Transverse colon (tissue), 4 donors: ENCODE data around the gene C20orf202.

Source experiments
- EP300 ChIP-seq: sonication (generic); formaldehyde crosslinking; IDR thresholded peaks from one replicate; pipeline ENCODE4 v1.6.1; 2017; ENCODE audit warnings: antibody characterized with exemption, low read depth
- POLR2AphosphoS5 ChIP-seq, 3 donors: sonication (generic); formaldehyde crosslinking; IDR thresholded peaks; one replicate each; pipeline ENCODE4 v1.6.1; 2016; ENCODE audit warnings: antibody characterized with exemption in 3 of 3
- TF ChIP-seq, protein P1 (sequence below), 5 experiments: fragments of 200-600 bp in 3 of 5; fragments of 450-650 bp in 2 of 5; sonication (generic) in 3 of 5; IDR thresholded peaks; 1 replicate in 2 of 5; 2 replicates in 3 of 5; pipeline ENCODE4 v1.5.1; 2016 to 2017; ENCODE audit warnings: antibody characterized with exemption in 5 of 5, inconsistent platforms in 3 of 5, mild to moderate bottlenecking in 2 of 5, moderate library complexity in 1 of 5

DNA sequence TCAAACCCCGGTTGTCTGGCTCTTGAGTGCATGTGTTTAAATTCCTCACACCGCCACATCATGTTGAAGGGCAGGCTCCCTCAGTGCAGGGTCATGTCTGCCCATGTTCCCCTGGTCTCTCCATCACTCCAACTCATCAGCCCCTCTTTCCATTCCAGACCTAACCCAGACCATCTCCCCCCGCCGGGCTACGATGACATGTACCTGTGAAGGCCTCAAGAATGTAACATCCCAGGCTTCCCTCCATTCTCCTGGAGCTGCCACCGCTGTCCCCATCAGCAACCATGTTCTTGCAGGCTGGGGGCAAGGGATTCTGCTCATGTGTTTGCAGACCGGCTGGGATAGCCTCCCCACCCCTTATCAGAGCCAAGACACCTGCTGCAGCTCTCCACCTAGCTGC is 38.4 kb upstream of the C20orf202 start:
- TF ChIP-seq, protein P1, sequence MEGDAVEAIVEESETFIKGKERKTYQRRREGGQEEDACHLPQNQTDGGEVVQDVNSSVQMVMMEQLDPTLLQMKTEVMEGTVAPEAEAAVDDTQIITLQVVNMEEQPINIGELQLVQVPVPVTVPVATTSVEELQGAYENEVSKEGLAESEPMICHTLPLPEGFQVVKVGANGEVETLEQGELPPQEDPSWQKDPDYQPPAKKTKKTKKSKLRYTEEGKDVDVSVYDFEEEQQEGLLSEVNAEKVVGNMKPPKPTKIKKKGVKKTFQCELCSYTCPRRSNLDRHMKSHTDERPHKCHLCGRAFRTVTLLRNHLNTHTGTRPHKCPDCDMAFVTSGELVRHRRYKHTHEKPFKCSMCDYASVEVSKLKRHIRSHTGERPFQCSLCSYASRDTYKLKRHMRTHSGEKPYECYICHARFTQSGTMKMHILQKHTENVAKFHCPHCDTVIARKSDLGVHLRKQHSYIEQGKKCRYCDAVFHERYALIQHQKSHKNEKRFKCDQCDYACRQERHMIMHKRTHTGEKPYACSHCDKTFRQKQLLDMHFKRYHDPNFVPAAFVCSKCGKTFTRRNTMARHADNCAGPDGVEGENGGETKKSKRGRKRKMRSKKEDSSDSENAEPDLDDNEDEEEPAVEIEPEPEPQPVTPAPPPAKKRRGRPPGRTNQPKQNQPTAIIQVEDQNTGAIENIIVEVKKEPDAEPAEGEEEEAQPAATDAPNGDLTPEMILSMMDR (IDR thresholded peaks at IDR 0.05), result no peak
- TF ChIP-seq POLR2AphosphoS5 (IDR thresholded peaks at IDR 0.05) (no peak), EP300 (no peak)
